ENCODE data around the gene PARP3. TPM values are rescaled to one million over a fixed set of nuclear protein-coding genes. Genes with fewer than 3 reads are reported as not detected.

The PARP3 gene
- total RNA-seq, 1 experiment from 2014 or later, result 25.5 TPM

GRCh38 chr3:51937014-51937413 is 5.1 kb upstream of the PARP3 start:
- ChIA-PET CTCF (no interaction called here), POLR2A (interaction anchor here (0.7 kb wide), 1 partner anchor 20 kb away, joined by 3 read pairs; no protein-coding TSS in a partner anchor)
- Mint-ChIP-seq H3K4me3 (ENCODE audit: unreplicated experiment) (no peak overlapping the region), H3K27me3 (ENCODE audit: insufficient read depth, unreplicated experiment) (no peaks in the 10 kb centered on the region), H3K27ac (ENCODE audit: low read depth, unreplicated experiment) (no peak overlapping the region), H3K9me3 (ENCODE audit: unreplicated experiment) (no peaks in the 10 kb centered on the region), H3K4me1 (ENCODE audit: insufficient read depth, unreplicated experiment) (peaks cover 10% of the 10 kb centered on the region), H3K36me3 (ENCODE audit: insufficient read depth, unreplicated experiment) (peaks cover 77% of the 10 kb centered on the region)
- no TSS peak for BruUV-seq (replicated peaks)
- no peak for TF ChIP-seq CTCF (IDR thresholded peaks at IDR 0.05; ENCODE audit: unreplicated experiment)
- no peak for DNase-seq (ENCODE audit: unreplicated experiment)
- intact Hi-C loops (cut with micrococcal nuclease), result no loop called here

GRCh38 chr3:51937611-51938450 is 4.3 kb upstream of the PARP3 start:
- no peaks in the 10 kb centered on the region for H3K9me3 Mint-ChIP-seq (ENCODE audit: unreplicated experiment)
- H3K27ac Mint-ChIP-seq (ENCODE audit: low read depth, unreplicated experiment), result peak overlapping the region; percentile 27
- intact Hi-C loops (cut with micrococcal nuclease), result no loop called here
- H3K27me3 Mint-ChIP-seq (ENCODE audit: insufficient read depth, unreplicated experiment), result no peaks in the 10 kb centered on the region
- H3K36me3 Mint-ChIP-seq (ENCODE audit: insufficient read depth, unreplicated experiment), result peaks cover 70% of the 10 kb centered on the region
- no peak overlapping the region for H3K4me3 Mint-ChIP-seq (ENCODE audit: unreplicated experiment)
- H3K4me1 Mint-ChIP-seq (ENCODE audit: insufficient read depth, unreplicated experiment), result peaks cover 12% of the 10 kb centered on the region
- no TSS peak for BruUV-seq (replicated peaks)
- ChIA-PET POLR2A (interaction anchor here (0.7 kb wide), 1 partner anchor 21 kb away, joined by 3 read pairs; no protein-coding TSS in a partner anchor), CTCF (interaction anchor here (0.6 kb wide), 1 partner anchor 15 kb away, joined by 3 read pairs; no protein-coding TSS in a partner anchor)
- no peak for TF ChIP-seq CTCF (IDR thresholded peaks at IDR 0.05; ENCODE audit: unreplicated experiment)
- no peak for DNase-seq (ENCODE audit: unreplicated experiment)

- no peak overlapping the region for H3K27ac Mint-ChIP-seq (ENCODE audit: low read depth, unreplicated experiment)
- no peaks in the 10 kb centered on the region for H3K27me3 Mint-ChIP-seq (ENCODE audit: insufficient read depth, unreplicated experiment)
- ChIA-PET CTCF (interaction anchor here (0.6 kb wide), 1 partner anchor 361 kb away, joined by 3 read pairs; no protein-coding TSS in a partner anchor), POLR2A (no interaction called here)
- peaks cover 63% of the 10 kb centered on the region for H3K36me3 Mint-ChIP-seq (ENCODE audit: insufficient read depth, unreplicated experiment)
- no peaks in the 10 kb centered on the region for H3K9me3 Mint-ChIP-seq (ENCODE audit: unreplicated experiment)
- no peak for TF ChIP-seq CTCF (IDR thresholded peaks at IDR 0.05; ENCODE audit: unreplicated experiment)
- H3K4me1 Mint-ChIP-seq (ENCODE audit: insufficient read depth, unreplicated experiment), result peaks cover 16% of the 10 kb centered on the region
- intact Hi-C loops (cut with micrococcal nuclease), result no loop called here
- BruUV-seq (replicated peaks), result no TSS peak
- DNase-seq (ENCODE audit: unreplicated experiment), result no peak
- no peak overlapping the region for H3K4me3 Mint-ChIP-seq (ENCODE audit: unreplicated experiment)
Measured at GRCh38 chr3:51938780-51939425, 3.3 kb upstream of the PARP3 start.
